GM21381 (cell line): ENCODE data around the gene BAG1.

Experiments
- ATAC-seq: cut with Tn5 transposase; IDR thresholded peaks from one replicate; pipeline ENCODE4 v1.9.1; 2021; ENCODE audit warnings: mild to moderate bottlenecking, moderate library complexity; ENCODE audit not compliant: unreplicated experiment

Gene BAG1

GRCh38 chr9:33220681-33221567, 43.6 kb downstream of the BAG1 start:
- no peak for ATAC-seq

GRCh38 chr9:33211695-33212393, 52.7 kb downstream of the BAG1 start:
- no peak for ATAC-seq

- ATAC-seq: no peak
These were observed 54.3 kb downstream of the BAG1 start for GRCh38 chr9:33210006-33210715.

- no peak for ATAC-seq
These were observed 55.1 kb downstream of the BAG1 start for GRCh38 chr9:33209394-33209793.

GRCh38 chr9:33202552-33203201, 61.8 kb downstream of the BAG1 start:
- ATAC-seq: peak; percentile 100
